Type B pancreatic cell (in vitro differentiated cells): ENCODE measurements around the gene HS6ST1. TPM values are rescaled to one million over a fixed set of nuclear protein-coding genes. Genes with fewer than 3 reads are reported as not detected.

ENCODE experiments used
- DNase-seq: peaks from one replicate; pipeline ENCODE4 v3.0.0; 2021; ENCODE audit warnings: mixed read lengths; ENCODE audit not compliant: unreplicated experiment; ENCODE audit errors: extremely low spot score
- H3K27ac Mint-ChIP-seq: 2 replicates; pipeline ENCODE4 v1.8.0; 2021; ENCODE audit warnings: mild to moderate bottlenecking, mixed read lengths
- H3K27me3 Mint-ChIP-seq: 2 replicates; pipeline ENCODE4 v1.8.0; 2021; ENCODE audit warnings: mixed read lengths
- H3K36me3 Mint-ChIP-seq: 2 replicates; pipeline ENCODE4 v1.8.0; 2021; ENCODE audit warnings: mixed read lengths
- H3K4me1 Mint-ChIP-seq: one replicate; pipeline ENCODE4 v1.8.0; 2021; ENCODE audit warnings: mixed read lengths; ENCODE audit not compliant: unreplicated experiment
- H3K4me3 Mint-ChIP-seq: 2 replicates; pipeline ENCODE4 v1.8.0; 2021; ENCODE audit warnings: mild to moderate bottlenecking, mixed read lengths
- H3K9me3 Mint-ChIP-seq: 2 replicates; pipeline ENCODE4 v1.8.0; 2021; ENCODE audit warnings: mixed read lengths
- CTCF ChIP-seq: fragments of 200-600 bp; sonication (generic); conservative IDR thresholded peaks from 2 replicates; pipeline ENCODE4 v1.5.0; 2021; ENCODE audit warnings: antibody characterized with exemption, mild to moderate bottlenecking
- total RNA-seq: library from RNA; stranded (reverse); gene quantifications from 2 replicates; pipeline ENCODE4 v1.2.1, GENCODE V29; 2021; ENCODE audit warnings: low replicate concordance

The HS6ST1 gene
- total RNA-seq, 1 donor from 2014 or later: 75.2 TPM

- Mint-ChIP-seq H3K27ac (no peak overlapping the region), H3K27me3 (no peaks in the 10 kb centered on the region), H3K4me3 (no peak overlapping the region), H3K4me1 (peaks cover 65% of the 10 kb centered on the region), H3K36me3 (peaks cover 9% of the 10 kb centered on the region), H3K9me3 (no peaks in the 10 kb centered on the region)
- no peak for TF ChIP-seq CTCF
- peak; percentile 63 for DNase-seq
These were observed 6.8 kb downstream of the HS6ST1 start for GRCh38 chr2:128311755-128312341.

- TF ChIP-seq CTCF: no peak
- Mint-ChIP-seq H3K4me3 (no peak overlapping the region), H3K4me1 (peaks cover 63% of the 10 kb centered on the region), H3K36me3 (peaks cover 9% of the 10 kb centered on the region), H3K27ac (peak overlapping the region; percentile 82), H3K9me3 (no peaks in the 10 kb centered on the region), H3K27me3 (no peaks in the 10 kb centered on the region)
- no peak for DNase-seq
These were observed 7.4 kb downstream of the HS6ST1 start for GRCh38 chr2:128311216-128311754.

- Mint-ChIP-seq H3K9me3 (no peaks in the 10 kb centered on the region), H3K4me1 (peaks cover 65% of the 10 kb centered on the region), H3K27ac (peak overlapping the region; percentile 82), H3K4me3 (no peak overlapping the region), H3K36me3 (peaks cover 9% of the 10 kb centered on the region), H3K27me3 (no peaks in the 10 kb centered on the region)
- no peak for TF ChIP-seq CTCF
- no peak for DNase-seq
These were observed 7.9 kb downstream of the HS6ST1 start for GRCh38 chr2:128310761-128311160.

DNA sequence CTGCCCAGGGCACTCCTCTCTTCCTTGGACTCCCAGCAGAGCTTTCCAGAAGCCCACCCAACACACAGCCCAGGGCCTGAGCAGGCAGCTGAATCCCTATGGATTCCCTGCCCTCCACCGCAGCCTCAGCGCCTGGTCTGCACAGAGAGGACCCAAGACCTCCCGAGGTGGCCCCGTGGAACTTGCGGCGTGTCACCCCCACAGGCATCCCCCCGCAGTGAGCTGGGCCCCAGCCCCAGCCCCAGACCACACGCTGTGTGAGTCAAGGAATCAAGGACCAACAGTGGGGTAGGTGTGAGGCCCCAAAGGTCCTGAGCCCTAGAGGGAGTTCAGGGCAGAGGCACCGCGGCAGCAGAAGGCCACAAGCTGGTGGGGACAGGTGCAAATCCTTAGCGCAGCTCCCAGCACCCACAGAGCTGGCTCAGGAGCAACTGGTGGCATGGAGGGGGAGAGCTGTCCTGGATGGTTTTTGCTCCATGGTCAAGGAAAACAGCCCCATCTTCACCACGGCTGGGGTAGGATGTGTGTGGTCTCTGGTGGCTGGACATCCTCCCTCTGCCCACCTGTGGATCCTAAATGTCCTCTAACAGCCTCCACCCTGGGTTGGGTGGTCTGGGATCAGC is 8.5 kb downstream of the HS6ST1 start:
- Mint-ChIP-seq H3K4me1 (peaks cover 65% of the 10 kb centered on the region), H3K27me3 (no peaks in the 10 kb centered on the region), H3K9me3 (no peaks in the 10 kb centered on the region), H3K4me3 (peak overlapping the region; percentile 57), H3K27ac (peak overlapping the region; percentile 80), H3K36me3 (peaks cover 7% of the 10 kb centered on the region)
- no peak for TF ChIP-seq CTCF
- peak; percentile 53 for DNase-seq

DNA sequence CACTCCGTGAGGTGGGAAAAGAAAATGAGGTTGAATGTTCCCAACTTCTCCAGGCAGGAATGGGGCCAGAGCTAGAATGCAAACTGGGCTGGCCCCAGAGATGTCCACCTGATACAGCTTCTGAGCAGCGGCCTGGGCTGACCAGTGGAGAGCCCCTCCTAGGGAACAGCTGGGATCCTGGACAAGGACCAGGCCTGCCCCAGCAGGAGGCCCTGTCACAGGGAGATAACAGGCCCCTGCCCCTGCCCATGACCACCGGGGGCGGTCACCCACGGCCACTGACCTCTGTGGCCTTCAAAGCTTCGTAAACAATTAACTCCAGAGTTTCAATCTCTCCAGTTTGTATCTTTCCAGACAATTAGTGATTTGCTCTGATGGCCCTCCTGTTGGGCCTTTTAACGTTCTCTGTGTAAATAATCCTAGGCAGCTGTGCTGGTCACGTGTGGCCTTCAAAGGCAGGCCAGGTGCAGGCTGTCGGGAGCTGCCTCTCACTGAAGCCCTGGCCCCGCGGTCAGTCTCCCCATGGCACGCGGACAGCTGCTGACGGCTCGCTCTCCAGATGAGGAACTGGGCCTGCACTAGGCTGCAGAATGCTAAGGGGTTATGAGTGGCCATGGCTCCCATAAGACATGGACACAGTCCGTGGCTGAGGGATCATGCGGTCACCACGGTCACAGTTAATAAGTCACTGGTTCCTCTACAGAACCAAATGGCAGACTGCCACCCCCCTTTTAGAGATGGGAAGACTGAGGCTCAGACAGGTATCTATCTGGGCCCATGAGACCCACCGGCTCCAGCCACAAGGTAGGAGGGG is 9.2 kb downstream of the HS6ST1 start:
- Mint-ChIP-seq H3K4me1 (peaks cover 66% of the 10 kb centered on the region), H3K9me3 (no peaks in the 10 kb centered on the region), H3K27ac (peak overlapping the region; percentile 80), H3K27me3 (no peaks in the 10 kb centered on the region), H3K4me3 (peak overlapping the region; percentile 57), H3K36me3 (peaks cover 5% of the 10 kb centered on the region)
- TF ChIP-seq CTCF: no peak
- DNase-seq: no peak
